Tibial artery (tissue), 4 donors: ENCODE results near the gene LIPC.

Source experiments
- DNase-seq, 2 donors: peaks; one replicate each; pipeline ENCODE4 v3.0.0-alpha.2; 2019
- H3K27ac ChIP-seq, 2 donors: fragments of 200-600 bp; sonication (generic) in 1 of 2; 1 replicate in 1 of 2; 2 replicates in 1 of 2; pipeline ENCODE4 v1.5.1; 2018 to 2019; ENCODE audit warnings: mild to moderate bottlenecking in 1 of 2
- H3K27me3 ChIP-seq, 2 donors: fragments of 200-600 bp; sonication (generic) in 1 of 2; one replicate each; pipeline versions ENCODE4 v1.5.1 to v1.6.0; 2016 to 2019
- H3K36me3 ChIP-seq, 3 donors: fragments of 200-600 bp; sonication (generic) in 2 of 3; one replicate each; pipeline ENCODE4 v1.5.1; 2016 to 2019; ENCODE audit warnings: mild to moderate bottlenecking in 2 of 3
- H3K4me1 ChIP-seq, 4 donors: fragments of 200-600 bp; sonication (generic) in 2 of 4; 1 replicate in 3 of 4; 2 replicates in 1 of 4; pipeline ENCODE4 v1.5.1; 2016 to 2019
- H3K4me3 ChIP-seq, 2 donors: fragments of 200-600 bp; sonication (generic) in 1 of 2; 1 replicate in 1 of 2; 2 replicates in 1 of 2; pipeline ENCODE4 v1.5.1; 2018 to 2019; ENCODE audit warnings: mild to moderate bottlenecking in 2 of 2
- H3K9me3 ChIP-seq, 3 donors: fragments of 200-600 bp; sonication (generic) in 1 of 3; one replicate each; pipeline ENCODE4 v1.5.1; 2016 to 2019
- CTCF ChIP-seq, 2 experiments: fragments of 200-600 bp in 1 of 2; fragments of 450-650 bp in 1 of 2; IDR thresholded peaks; one replicate each; pipeline ENCODE4 v1.5.1; 2017 to 2019; ENCODE audit warnings: antibody characterized with exemption in 2 of 2, mild to moderate bottlenecking in 1 of 2, moderate library complexity in 1 of 2
- intact Hi-C: fragments of 100-400 bp; cut with DNase I; formaldehyde crosslinking; loops from one replicate; pipeline ENCODE4 v1.15.0; 2023; ENCODE audit warnings: low total_unique reads

Gene LIPC

GRCh38 chr15:58539548-58539947, 107.8 kb downstream of the LIPC start:
- Histone ChIP-seq H3K27ac (no peak overlapping the region), H3K4me3 (no peak overlapping the region), H3K9me3 (no peaks in the 10 kb centered on the region), H3K27me3 (no peaks in the 10 kb centered on the region), H3K36me3 (no peaks in the 10 kb centered on the region), H3K4me1 (no peaks in the 10 kb centered on the region)
- no peak for DNase-seq
- TF ChIP-seq CTCF (IDR thresholded peaks at IDR 0.05): no peak
- intact Hi-C loops: no loop called here

GRCh38 chr15:58541410-58542087, 109.8 kb downstream of the LIPC start:
- H3K27me3 ChIP-seq: no peaks in the 10 kb centered on the region
- H3K27ac ChIP-seq: no peak overlapping the region
- no peak for TF ChIP-seq CTCF (IDR thresholded peaks at IDR 0.05)
- no peak overlapping the region for H3K4me3 ChIP-seq
- H3K4me1 ChIP-seq: peaks cover 0 to 2% (median under 1%) of the 10 kb centered on the region in 4 donors
- no peaks in the 10 kb centered on the region for H3K36me3 ChIP-seq
- no peaks in the 10 kb centered on the region for H3K9me3 ChIP-seq
- no peak for DNase-seq
- intact Hi-C loops: no loop called here

GRCh38 chr15:58543664-58544335, 112.0 kb downstream of the LIPC start:
- H3K4me3 ChIP-seq: no peak overlapping the region
- peaks cover 0 to 17% (median 9%) of the 10 kb centered on the region in 4 donors for H3K4me1 ChIP-seq
- TF ChIP-seq CTCF (IDR thresholded peaks at IDR 0.05): no peak
- H3K9me3 ChIP-seq: no peaks in the 10 kb centered on the region
- H3K27ac ChIP-seq: no peak overlapping the region
- no peaks in the 10 kb centered on the region for H3K27me3 ChIP-seq
- no peaks in the 10 kb centered on the region for H3K36me3 ChIP-seq
- intact Hi-C loops: no loop called here
- no peak for DNase-seq

- H3K27ac ChIP-seq: no peak overlapping the region
- no peak overlapping the region for H3K4me3 ChIP-seq
- no peaks in the 10 kb centered on the region for H3K27me3 ChIP-seq
- TF ChIP-seq CTCF (IDR thresholded peaks at IDR 0.05): no peak
- H3K9me3 ChIP-seq: no peaks in the 10 kb centered on the region
- no peaks in the 10 kb centered on the region for H3K36me3 ChIP-seq
- peaks cover 0 to 17% (median 9%) of the 10 kb centered on the region in 4 donors for H3K4me1 ChIP-seq
- intact Hi-C loops: no loop called here
- no peak for DNase-seq
These were observed 113.0 kb downstream of the LIPC start for GRCh38 chr15:58544756-58545155.

- no peak overlapping the region for H3K27ac ChIP-seq
- no peak overlapping the region for H3K4me3 ChIP-seq
- intact Hi-C loops: no loop called here
- no peaks in the 10 kb centered on the region for H3K27me3 ChIP-seq
- TF ChIP-seq CTCF (IDR thresholded peaks at IDR 0.05): no peak
- H3K9me3 ChIP-seq: no peaks in the 10 kb centered on the region
- no peak for DNase-seq
- H3K36me3 ChIP-seq: no peaks in the 10 kb centered on the region
- H3K4me1 ChIP-seq: peaks cover 0 to 17% (median 9%) of the 10 kb centered on the region in 4 donors
These were observed 113.7 kb downstream of the LIPC start for GRCh38 chr15:58545307-58546065.
